PC-9 (cell line): Measurements from ENCODE around the gene OR7G2.

Experiments
- EZH2 ChIP-seq: fragments of 200-600 bp; sonication (generic); IDR thresholded peaks from 2 replicates; pipeline ENCODE4 v1.8.0; 2017; ENCODE audit warnings: antibody characterized with exemption, low read depth
- TF ChIP-seq, protein P1 (sequence below): fragments of 200-600 bp; sonication (generic); conservative IDR thresholded peaks from 2 replicates; pipeline ENCODE4 v1.6.1; 2017; ENCODE audit warnings: mixed run types, antibody characterized with exemption, mild to moderate bottlenecking, moderate library complexity

GRCh38 chr19:9116547-9116946 lies 9.3 kb upstream of the OR7G2 start:
- TF ChIP-seq, protein P1, sequence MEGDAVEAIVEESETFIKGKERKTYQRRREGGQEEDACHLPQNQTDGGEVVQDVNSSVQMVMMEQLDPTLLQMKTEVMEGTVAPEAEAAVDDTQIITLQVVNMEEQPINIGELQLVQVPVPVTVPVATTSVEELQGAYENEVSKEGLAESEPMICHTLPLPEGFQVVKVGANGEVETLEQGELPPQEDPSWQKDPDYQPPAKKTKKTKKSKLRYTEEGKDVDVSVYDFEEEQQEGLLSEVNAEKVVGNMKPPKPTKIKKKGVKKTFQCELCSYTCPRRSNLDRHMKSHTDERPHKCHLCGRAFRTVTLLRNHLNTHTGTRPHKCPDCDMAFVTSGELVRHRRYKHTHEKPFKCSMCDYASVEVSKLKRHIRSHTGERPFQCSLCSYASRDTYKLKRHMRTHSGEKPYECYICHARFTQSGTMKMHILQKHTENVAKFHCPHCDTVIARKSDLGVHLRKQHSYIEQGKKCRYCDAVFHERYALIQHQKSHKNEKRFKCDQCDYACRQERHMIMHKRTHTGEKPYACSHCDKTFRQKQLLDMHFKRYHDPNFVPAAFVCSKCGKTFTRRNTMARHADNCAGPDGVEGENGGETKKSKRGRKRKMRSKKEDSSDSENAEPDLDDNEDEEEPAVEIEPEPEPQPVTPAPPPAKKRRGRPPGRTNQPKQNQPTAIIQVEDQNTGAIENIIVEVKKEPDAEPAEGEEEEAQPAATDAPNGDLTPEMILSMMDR: no peak
- TF ChIP-seq EZH2: no peak
